Gastrocnemius medialis (tissue), 4 donors: ENCODE data around the gene SNTG2.

ENCODE experiments used
- CTCF ChIP-seq, 5 experiments: fragments of 450-650 bp in 3 of 5; fragments of 200-600 bp in 2 of 5; sonication (generic) in 2 of 5; IDR thresholded peaks in 4 of 5; conservative IDR thresholded peaks in 1 of 5; 1 replicate in 4 of 5; 2 replicates in 1 of 5; pipeline ENCODE4 v1.5.1; 2016 to 2019; ENCODE audit warnings: antibody characterized with exemption in 5 of 5, mild to moderate bottlenecking in 3 of 5, moderate library complexity in 3 of 5
- POLR2A ChIP-seq, 2 donors: fragments of 450-650 bp; IDR thresholded peaks; one replicate each; pipeline ENCODE4 v1.6.1; 2017; ENCODE audit warnings: antibody characterized with exemption in 2 of 2, mild to moderate bottlenecking in 2 of 2, moderate library complexity in 2 of 2

DNA sequence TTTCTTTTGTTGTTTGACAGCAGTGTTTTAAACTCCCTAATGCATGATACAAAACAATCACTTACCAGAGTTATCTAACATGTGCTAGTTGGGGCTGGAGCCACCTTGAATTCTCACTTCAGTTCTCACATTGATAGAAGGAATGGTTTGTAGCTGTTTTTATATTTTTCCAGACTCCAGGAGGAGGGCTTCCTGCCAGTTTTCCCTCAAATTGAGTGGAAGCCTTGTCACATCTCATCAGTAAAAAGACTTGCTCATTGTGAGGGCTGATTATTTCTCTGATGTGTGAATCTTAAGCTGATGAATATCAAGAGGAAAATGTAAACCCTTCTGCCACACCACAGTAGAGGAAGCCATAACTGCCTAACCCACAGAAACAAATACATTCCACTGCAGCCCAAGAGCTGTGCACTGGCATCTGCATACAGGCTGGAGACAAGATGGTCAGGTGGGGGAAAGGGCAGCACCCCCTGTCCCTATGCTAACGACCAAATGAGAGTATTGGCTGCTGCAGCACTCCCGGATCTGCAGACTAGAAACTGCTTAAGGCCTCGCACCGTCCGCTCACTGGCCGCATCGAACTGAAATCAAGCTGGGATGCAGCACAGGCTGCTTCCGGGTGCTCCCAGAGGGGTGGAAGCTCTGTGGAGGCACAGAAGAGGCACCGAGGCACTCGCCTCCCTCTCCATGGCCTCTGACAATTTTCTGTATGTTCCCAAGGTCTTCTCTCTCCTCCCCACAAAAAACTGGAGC is 388.9 kb downstream of the SNTG2 start:
- TF ChIP-seq CTCF (IDR thresholded peaks at IDR 0.05 in 4 of 5, conservative IDR thresholded peaks at IDR 0.05 in 1 of 5) (no peak), POLR2A (IDR thresholded peaks at IDR 0.05) (no peak)
